NCI-H2196 (cell line): ENCODE measurements around the gene FBXO44.
"Not testable (repeated sequence)": the region's sequence is repeated elsewhere in the genome, so short reads cannot be mapped to it uniquely, and the experiment has no call there.

ENCODE experiments used
- DNase-seq: peaks from one replicate; lab custom pipeline; 2025; ENCODE audit not compliant: unreplicated experiment; lab: John Stamatoyannopoulos, UW

The FBXO44 gene

GRCh38 chr1:11654137-11654938 is at the start of gene FBXO44, which contains the start of gene FBXO2:
Gene FBXO44, plus strand, starts transcription at chr1:11654877. Its CDS starts 959 bp downstream, at chr1:11655836.
Gene FBXO2, minus strand, starts transcription at chr1:11654429. Its CDS starts 89 bp downstream, at chr1:11654340.
- peak; percentile 37 for DNase-seq

GRCh38 chr1:11606775-11607174 is 47.9 kb upstream of the FBXO44 start:
- DNase-seq: no peak

- DNase-seq: not testable (repeated sequence)
Observed at GRCh38 chr1:11608596-11609130, 46.0 kb upstream of the FBXO44 start.

GRCh38 chr1:11609378-11609777 is 45.3 kb upstream of the FBXO44 start:
- not testable (repeated sequence) for DNase-seq

GRCh38 chr1:11610629-11611180 is 44.0 kb upstream of the FBXO44 start:
- DNase-seq: peak; percentile 53

GRCh38 chr1:11611638-11612327 is 42.9 kb upstream of the FBXO44 start:
- no peak for DNase-seq

- no peak for DNase-seq
Observed at GRCh38 chr1:11613347-11613746, 41.3 kb upstream of the FBXO44 start.

- DNase-seq: no peak
Observed at GRCh38 chr1:11615090-11615489, 39.6 kb upstream of the FBXO44 start.

- no peak for DNase-seq
Observed at GRCh38 chr1:11616766-11617165, 37.9 kb upstream of the FBXO44 start.

- DNase-seq: peak; percentile 75
Observed at GRCh38 chr1:11617314-11617713, 37.4 kb upstream of the FBXO44 start.

GRCh38 chr1:11617741-11618140 is 36.9 kb upstream of the FBXO44 start:
- DNase-seq: no peak

GRCh38 chr1:11620405-11620804 is 34.3 kb upstream of the FBXO44 start:
- DNase-seq: no peak

GRCh38 chr1:11620924-11621323 is 33.8 kb upstream of the FBXO44 start:
- no peak for DNase-seq

GRCh38 chr1:11622398-11622797 is 32.3 kb upstream of the FBXO44 start:
- no peak for DNase-seq

- no peak for DNase-seq
Observed at GRCh38 chr1:11623702-11624101, 31.0 kb upstream of the FBXO44 start.

- no peak for DNase-seq
Observed at GRCh38 chr1:11626551-11626950, 28.1 kb upstream of the FBXO44 start.

GRCh38 chr1:11628767-11629166 is 25.9 kb upstream of the FBXO44 start:
- DNase-seq: no peak

- no peak for DNase-seq
Observed at GRCh38 chr1:11629184-11630016, 25.3 kb upstream of the FBXO44 start.

GRCh38 chr1:11634365-11635192 is 20.1 kb upstream of the FBXO44 start:
- no peak for DNase-seq

- DNase-seq: no peak
Observed at GRCh38 chr1:11638121-11638520, 16.6 kb upstream of the FBXO44 start.
